DMS79 (cell line): ENCODE measurements around the gene TNFRSF17.
"Not testable (repeated sequence)": the region's sequence is repeated elsewhere in the genome, so short reads cannot be mapped to it uniquely, and the experiment has no call there.

Experiments used
- DNase-seq: peaks from one replicate; lab custom pipeline; 2025; lab: John Stamatoyannopoulos, UW

TNFRSF17 gene

GRCh38 chr16:11970292-11970691 lies 5.3 kb downstream of the TNFRSF17 start:
- DNase-seq, result not testable (repeated sequence)

DNA sequence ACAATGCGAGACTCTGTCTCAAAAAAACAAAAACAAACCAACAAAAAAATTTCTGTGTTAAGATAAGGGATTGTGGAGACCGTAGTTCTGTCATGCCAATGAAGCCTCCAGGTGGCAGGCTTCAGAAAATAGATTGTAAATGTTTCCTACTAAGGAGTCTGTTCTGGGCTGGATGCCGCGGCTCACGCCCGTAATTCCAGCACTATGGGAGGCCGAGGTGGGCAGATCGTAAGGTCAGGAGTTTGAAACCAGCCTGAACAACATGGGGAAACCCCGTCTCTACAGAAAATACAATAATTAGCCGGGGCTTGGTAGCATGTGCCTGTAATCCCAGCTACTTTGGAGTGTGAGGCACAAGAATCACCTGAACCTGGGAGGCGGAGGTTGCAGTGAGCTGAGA lies 7.1 kb downstream of the TNFRSF17 start:
- DNase-seq, result no peak

DNA sequence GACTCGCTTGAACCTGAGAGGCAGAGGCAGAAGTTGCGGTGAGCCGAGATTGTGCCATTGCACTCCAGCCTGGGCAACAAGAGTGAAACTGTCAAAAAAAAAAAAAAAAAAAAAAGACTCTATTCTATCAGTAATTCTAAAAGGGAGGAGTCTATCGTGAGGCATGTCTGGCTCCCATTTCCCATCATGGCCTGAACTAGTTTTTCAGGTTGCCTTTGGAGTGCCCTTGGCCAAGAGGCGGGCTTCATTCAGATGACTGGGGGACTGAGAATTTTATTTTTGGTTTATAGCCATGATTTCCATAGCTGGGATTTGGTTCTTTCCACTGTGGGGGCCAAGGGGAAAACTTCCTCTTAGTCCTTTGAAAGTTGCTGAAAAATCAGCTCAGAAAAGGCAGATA lies 8.1 kb downstream of the TNFRSF17 start:
- no peak for DNase-seq

GRCh38 chr16:11976850-11977375 lies 11.9 kb downstream of the TNFRSF17 start:
- no peak for DNase-seq

DNA sequence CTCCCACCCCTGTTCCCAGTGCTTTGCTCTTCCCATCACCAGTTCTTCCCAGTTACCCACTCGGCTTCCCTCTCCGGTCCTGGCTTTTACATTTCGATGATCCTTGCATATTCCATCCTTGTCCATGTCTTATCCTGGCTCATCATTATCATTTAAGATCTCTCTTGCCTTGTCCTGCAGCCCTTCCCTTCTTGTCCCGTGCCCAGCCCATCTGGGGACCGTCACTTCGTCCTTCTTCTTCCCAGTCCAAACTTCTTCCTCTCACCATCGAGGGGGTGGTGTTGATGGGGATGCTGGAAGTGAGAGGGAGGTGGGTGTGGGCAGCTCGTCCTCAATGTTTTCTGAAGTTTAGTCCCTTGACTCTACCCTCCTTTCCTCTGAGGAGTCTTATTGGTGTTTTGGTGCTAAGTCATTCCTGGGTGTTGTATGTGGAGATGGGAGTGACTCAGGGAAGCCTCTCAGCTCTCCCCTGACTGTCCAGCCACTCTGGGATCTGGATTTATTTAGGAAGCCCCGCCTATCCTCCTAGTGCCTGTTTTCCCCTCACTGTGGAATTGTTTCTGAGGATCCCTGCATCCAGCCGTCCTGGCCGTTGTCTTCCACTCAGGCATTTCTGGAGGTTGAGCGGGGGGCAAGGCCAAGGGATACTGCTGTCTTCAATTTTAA lies 12.5 kb downstream of the TNFRSF17 start:
- no peak for DNase-seq

- DNase-seq, result no peak
These were observed 13.1 kb downstream of the TNFRSF17 start for GRCh38 chr16:11978080-11978479.

GRCh38 chr16:11979013-11979672 lies 14.1 kb downstream of the TNFRSF17 start:
- DNase-seq, result no peak

- DNase-seq, result no peak
These were observed 15.3 kb downstream of the TNFRSF17 start for GRCh38 chr16:11980136-11980844.

- DNase-seq, result no peak
These were observed 20.2 kb downstream of the TNFRSF17 start for GRCh38 chr16:11985250-11985649.

GRCh38 chr16:11986521-11987057 lies 21.6 kb downstream of the TNFRSF17 start:
- no peak for DNase-seq

DNA sequence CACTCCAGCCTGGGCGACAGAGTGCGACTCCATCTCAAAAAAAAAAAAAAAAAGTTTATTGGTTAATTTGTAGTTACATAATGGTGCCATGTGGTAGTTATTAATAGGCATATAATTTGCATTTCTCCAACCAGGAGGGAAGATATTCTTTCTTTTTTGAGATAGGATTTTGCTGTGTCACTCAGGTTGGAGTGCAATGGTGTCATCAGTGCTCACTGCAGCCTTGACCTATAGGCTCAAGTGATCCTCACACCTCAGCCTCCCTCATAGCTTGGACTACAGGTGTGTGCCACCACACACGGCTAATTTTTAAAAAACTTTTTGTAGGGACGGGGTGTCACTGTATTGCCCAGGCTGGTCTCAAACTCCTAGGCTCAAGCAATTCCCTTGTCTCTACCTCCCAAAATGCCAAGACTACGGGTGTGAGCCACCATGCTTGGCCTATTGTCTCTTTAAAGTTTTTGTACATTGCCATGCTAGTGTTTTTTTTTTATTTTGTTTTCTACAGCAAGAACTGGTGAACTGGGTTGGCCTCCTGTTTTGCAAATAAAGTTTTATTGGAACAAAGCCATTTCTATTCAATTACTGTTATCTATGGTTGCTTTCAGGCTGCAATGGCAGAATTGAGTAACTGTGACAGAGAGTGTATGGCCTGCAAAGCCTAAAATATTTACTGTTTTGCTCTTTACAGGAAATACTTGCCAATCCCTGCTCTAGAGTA lies 23.4 kb downstream of the TNFRSF17 start:
- DNase-seq, result no peak

- DNase-seq, result no peak
These were observed 25.8 kb downstream of the TNFRSF17 start for GRCh38 chr16:11990702-11991390.

GRCh38 chr16:11992008-11992584 lies 27.1 kb downstream of the TNFRSF17 start:
- no peak for DNase-seq

- DNase-seq, result no peak
These were observed 27.8 kb downstream of the TNFRSF17 start for GRCh38 chr16:11992586-11993524.

DNA sequence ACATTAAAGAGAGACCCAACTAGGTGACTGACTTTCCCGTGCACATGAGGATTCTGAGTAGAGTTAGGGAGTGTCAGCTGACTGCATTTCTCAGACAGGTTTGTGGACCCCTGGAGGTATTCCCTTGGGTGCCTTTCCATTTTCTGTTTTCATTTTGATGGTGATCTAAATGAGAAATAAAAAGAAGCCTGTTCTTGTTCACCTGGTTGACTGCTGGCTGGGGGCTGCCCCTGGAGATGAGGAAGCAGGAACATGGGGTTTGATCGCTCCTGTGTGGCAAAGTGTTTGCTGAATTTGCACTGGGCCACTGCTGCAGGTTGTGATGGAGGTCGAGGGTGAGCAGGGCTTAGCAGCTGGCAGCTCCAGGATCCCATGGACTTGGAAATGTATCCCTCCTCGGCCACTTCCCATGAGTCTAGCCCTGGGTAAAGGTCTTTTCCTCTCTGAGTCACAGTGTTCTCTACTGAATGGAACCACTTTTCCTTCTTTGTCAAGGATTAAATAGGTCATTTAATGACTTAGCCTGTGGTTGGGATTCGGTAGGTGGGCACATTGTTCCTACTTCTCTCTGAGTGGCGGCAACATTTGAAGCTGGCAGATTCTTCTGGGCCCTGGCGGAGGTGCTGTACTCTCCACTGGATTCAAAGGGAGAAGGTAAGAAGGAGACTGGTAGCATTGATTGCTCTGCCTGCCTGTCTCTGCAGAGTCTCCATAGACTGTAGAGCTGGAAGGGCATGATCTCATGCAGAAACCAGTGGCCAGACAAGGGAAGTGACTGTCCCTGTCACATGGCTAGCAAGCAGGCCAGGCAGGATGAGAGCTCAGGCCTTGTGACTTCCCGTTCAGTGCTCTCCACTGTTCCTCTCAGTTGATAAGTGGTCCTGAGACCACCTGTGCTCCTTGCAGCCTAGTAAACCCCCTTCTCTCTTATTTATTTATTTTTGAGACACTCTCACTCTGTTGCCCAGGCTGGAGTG lies 29.4 kb downstream of the TNFRSF17 start:
- no peak for DNase-seq

- DNase-seq, result no peak
These were observed 31.7 kb downstream of the TNFRSF17 start for GRCh38 chr16:11996433-11997330.

DNA sequence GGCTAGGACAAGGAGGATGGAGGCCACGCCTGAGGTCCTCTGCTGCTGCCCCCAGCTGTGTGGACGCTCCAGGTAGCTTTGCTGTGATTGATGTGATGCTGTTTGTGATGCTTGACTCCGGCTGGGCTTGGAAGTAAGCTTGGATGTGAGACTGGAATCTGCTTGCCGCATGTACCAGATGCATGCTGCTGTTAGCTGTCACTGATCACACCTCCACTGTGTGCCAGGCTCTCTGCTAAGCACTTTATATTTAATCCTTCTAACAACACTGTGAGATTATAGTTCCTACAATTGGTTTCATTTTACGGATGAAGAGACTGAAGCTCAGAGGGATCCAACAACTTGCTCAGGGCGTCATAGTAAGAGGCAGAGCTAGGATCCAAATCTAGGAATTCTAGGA lies 35.0 kb downstream of the TNFRSF17 start:
- DNase-seq, result no peak
